G401 (cell line): ENCODE measurements around the gene SOX3. TPM values are rescaled to one million over a fixed set of nuclear protein-coding genes. Genes with fewer than 3 reads are reported as not detected.

Experiments used
- DNase-seq: peaks from one replicate; pipeline ENCODE4 v3.0.0-alpha.2; 2015; ENCODE audit warnings: low spot score
- in situ Hi-C: cut with HindIII; loops from 2 replicates; pipeline ENCODE4 v1.10.0; 2016; ENCODE audit warnings: low sequenced_read_pairs, mixed read lengths
- total RNA-seq: library from RNA; depleted of rRNA; stranded (reverse); fragments of >200 nt; shearing (Covaris generic); gene quantifications from 2 replicates; pipeline ENCODE4 v1.2.3, GENCODE V29; 2014; rRNA removed

SOX3 gene
- total RNA-seq, 1 experiment from 2014 or later = not detected

DNA sequence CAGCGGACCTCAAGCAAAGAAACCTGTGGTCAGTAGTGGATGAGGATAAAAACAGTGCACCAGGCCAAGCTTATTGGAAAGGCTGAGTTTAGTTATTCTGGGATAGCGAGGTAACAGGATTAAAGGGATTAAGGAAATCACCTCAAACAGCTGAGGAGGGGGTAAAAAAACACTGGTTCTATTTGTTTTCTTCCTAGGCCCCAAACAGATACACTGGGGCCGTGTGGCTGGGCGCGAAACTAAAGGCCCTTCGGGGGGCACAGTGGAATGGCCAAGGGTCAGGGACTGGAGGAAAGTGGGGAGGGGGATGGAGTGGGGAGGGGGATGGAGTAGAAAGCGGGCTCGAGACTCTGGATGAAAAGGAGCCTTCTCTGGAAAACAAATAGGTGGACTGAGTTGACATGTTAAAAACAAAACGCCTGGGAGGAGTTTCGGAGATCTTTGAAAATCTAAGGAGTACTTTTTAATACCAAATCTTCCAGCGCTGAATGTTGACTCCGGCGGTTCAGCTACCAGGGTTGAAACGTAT, 2.9 kb downstream of the SOX3 start:
- DNase-seq = no peak
- in situ Hi-C loops = no loop called here

DNA sequence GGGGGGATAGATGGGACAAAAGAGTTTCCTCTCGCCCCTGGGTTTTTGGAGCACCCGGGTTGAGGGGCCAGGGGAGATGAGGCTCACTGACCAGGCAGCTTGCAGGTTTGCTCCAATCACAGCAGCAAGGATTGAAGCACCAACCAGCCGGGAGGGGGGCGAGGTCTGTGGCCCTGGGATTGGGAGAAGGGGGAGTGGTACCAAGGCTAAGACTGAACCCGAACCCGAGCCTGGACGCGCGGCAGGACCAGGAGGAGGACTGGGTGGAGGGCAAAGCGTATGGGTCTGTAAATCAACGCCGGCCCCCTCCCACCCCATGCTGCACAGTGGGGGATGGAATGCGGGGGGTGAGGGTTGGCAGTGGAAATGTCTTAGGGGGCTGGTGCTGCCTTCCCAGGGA, 3.5 kb downstream of the SOX3 start:
- DNase-seq = no peak
- in situ Hi-C loops = no loop called here

DNA sequence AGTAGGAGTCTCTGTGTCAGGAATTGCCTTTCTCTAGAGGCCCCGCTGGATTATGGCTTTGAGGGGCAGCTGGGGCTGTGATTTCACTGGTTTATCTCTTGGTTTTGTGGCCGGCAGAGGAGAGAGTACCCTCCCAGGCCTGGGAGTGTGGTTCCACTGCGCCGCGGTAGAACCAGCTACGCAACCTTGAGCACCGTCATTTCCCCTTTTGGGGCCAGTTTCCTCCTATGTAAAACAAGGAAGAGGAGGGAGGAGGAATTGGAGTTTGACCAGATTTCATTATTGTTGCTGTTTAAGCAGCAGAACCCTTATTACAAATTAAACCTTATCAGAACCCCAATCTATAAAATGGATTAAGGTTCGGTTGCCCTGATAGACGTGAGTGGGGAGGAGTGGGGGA, 4.4 kb downstream of the SOX3 start:
- DNase-seq = no peak
- in situ Hi-C loops = no loop called here

DNA sequence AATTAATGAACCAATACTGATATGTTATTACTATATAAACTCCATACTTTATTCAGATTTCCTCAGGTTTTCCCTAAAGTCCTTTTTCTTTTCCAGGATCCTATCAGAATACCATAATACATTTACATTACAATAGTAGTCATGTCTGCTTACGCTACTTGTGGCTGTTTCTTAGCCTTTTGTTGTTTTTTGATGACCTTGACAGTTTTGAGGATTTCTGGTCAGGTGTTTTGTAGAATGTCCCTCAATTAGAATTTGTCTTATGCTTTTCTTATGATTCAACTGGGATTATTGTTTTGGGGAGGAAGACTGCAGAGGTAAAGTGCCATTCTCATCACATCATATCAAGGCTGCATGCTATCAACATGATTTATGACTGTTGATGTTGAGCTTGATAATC, 9.1 kb downstream of the SOX3 start:
- DNase-seq = no peak
- in situ Hi-C loops = no loop called here

DNA sequence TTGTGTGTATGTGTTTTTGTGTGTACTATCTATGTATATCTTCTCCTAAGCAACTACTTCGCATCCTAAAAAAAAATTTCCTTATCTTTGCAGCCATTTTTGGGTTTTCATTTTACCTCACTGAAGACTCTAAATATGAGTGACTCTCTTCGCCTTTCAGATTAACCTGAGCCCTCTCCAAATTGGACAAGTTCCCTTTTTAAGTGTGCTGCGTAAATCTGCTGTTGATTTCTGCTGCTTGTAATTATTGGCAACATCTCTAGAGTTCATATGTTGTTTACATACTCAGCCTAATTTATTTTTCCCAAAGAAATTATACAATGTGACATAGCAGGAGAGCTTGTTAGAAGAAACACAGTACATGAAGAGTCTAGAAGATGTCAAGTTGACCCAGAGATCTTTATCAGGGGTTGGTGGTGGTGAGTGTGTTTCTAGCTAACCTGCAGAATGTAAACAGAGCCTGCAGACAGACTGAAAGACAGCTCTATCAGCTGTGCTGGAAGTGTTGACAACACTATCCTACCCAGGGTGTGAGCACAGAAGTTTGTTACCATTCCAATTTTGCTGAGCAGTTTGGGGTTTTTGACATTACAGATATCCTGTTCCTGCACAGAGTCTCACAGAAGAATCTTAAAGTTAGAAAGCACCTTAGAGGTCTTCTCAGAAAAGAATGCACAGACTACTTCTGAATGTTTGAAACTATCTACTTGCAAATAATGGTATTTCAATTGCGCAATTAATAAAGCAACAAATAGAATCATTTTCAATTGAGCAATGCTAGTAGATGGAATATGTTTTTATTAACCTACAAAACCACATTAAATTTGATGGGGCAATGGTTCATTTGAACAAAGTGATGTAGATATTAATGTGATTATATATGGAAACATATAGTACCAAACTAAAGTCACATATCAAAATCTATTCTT, 12.5 kb downstream of the SOX3 start:
- no peak for DNase-seq
- in situ Hi-C loops = no loop called here

DNA sequence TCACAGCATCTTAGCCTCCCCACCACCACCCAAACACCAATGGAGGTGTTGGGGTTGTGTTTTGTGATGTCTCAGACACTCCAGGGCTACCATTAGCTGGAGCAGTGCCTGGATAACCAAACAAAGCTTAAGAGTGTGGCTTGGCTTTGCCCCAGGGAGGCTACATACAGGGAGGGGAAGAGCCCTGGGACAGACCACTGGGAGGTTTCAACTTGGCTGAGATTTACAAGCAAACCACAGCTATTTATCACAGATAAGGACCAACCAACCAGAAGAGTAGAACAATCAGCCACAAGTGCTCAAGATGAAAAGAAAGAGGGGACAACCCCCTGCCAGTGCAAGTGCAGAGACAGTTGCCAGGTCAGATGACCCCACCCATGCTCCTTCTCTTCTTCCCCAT, 24.1 kb downstream of the SOX3 start:
- no peak for DNase-seq
- in situ Hi-C loops = no loop called here

DNA sequence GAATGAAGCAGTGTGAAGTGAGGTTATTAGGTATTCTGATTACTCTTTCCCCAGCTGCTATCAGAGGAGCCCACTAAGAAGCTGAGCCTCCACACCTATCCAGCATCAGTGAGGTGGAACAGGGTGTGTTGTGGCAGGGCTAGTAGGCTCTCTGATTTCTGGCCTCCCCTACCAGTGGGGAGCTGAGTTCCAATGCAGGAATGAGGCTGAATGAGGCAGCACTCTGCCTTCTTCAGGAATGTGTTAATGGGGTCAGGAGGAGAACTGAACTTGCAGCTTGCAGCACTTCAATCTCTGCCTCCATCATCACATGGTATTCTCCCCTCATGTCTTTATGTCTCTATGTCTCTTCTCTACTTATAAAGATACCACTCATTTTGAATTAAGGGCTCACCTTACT, 26.9 kb downstream of the SOX3 start:
- in situ Hi-C loops = no loop called here
- DNase-seq = no peak

DNA sequence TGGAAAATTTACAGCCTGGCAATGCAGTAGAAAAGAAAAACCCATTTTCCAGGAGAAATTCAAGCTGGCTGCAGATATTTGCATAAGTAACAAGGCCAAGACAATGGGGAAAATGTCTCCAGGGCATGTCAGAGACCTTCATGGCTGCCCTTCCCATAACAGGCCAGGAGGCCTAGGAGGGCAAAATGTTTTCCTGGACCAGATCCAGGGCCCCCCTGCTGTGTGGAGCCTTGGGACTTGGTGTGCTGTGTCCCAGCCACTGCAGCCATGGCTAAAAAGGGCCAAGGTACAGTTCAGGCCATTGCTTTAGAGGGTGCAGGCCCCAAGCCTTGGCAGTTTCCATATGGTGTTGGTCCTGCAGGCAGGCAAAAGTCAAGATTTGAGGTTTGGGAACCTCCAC, 29.8 kb downstream of the SOX3 start:
- in situ Hi-C loops = no loop called here
- DNase-seq = no peak

DNA sequence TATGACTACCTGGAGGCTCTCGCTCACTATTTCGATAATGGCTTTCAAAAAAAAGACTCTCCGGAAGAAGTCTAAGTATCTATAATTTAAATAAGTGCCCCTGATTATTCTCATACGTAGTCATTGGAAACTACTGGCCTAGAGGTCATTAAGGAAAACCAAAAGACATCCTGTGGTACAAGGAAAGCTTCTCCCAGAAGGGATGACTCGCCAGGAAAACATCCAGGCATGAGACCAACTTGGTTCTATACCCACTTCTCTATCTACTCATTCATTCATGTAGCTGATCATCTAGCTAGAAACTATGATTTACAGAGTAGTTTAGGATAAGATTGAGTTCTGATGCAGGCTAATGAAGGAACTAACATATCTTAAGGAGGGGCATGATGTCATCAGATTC, 37.7 kb downstream of the SOX3 start:
- in situ Hi-C loops = no loop called here

More for the DNA sequence above, 37.7 kb downstream of the SOX3 start:
- no peak for DNase-seq

Other genes starting within 250 kb of the SOX3 start
- not detected in 2 replicates for gene LINC00632, start 204.7 kb upstream of the SOX3 start, total RNA-seq